Measurements from ENCODE around the gene SLC26A4. TPM values are rescaled to one million over a fixed set of nuclear protein-coding genes. Genes with fewer than 3 reads are reported as not detected.

Gene SLC26A4
- total RNA-seq, 1 donor from 2014 or later: 0.12 TPM

DNA sequence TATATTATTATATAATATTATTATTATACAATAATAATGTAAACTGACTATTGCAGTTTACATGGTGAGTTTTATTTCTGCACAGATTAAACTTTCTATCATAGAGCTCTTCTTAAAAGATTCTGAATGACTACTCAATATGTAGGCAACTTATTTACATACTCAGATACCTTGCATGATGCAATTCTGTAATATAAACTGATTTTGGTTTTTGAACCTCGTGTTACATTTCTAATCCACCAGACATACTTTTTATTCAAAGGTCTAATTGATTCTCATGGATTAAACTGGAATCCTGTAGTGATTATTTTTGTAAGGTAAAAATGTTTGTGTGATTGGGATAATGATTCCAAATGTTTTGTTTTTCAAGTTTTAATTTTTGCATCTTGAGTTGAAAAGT lies 19.9 kb downstream of the SLC26A4 start:
- H3K4me3 Mint-ChIP-seq: no peak overlapping the region
- H3K9me3 Mint-ChIP-seq: peaks cover 3% of the 10 kb centered on the region
- H3K27ac Mint-ChIP-seq (ENCODE audit: unreplicated experiment): no peak overlapping the region
- H3K36me3 Mint-ChIP-seq (ENCODE audit: low read depth): no peaks in the 10 kb centered on the region
- no peaks in the 10 kb centered on the region for H3K27me3 Mint-ChIP-seq (ENCODE audit: low read depth)
- H3K4me1 Mint-ChIP-seq: peaks cover 7% of the 10 kb centered on the region
- no peak for DNase-seq (ENCODE audit: low read depth, low spot score)
- TF ChIP-seq, protein P1, sequence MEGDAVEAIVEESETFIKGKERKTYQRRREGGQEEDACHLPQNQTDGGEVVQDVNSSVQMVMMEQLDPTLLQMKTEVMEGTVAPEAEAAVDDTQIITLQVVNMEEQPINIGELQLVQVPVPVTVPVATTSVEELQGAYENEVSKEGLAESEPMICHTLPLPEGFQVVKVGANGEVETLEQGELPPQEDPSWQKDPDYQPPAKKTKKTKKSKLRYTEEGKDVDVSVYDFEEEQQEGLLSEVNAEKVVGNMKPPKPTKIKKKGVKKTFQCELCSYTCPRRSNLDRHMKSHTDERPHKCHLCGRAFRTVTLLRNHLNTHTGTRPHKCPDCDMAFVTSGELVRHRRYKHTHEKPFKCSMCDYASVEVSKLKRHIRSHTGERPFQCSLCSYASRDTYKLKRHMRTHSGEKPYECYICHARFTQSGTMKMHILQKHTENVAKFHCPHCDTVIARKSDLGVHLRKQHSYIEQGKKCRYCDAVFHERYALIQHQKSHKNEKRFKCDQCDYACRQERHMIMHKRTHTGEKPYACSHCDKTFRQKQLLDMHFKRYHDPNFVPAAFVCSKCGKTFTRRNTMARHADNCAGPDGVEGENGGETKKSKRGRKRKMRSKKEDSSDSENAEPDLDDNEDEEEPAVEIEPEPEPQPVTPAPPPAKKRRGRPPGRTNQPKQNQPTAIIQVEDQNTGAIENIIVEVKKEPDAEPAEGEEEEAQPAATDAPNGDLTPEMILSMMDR (conservative IDR thresholded peaks at IDR 0.05): no peak

DNA sequence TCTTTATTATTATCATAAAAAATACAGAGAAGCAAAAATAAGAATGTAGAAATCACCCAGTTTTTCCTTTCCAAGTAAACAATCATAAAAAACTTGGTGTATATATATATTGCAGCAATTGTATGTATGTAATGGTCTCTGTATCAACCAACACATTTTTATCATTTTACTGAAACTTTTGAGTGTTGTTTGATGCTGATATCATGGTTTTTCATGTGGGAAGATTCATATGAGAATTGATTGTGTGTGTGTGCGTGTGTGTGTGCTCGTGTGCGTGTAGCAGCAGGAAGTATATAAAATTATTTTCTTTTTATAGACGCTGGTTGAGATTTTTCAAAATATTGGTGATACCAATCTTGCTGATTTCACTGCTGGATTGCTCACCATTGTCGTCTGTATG lies 22.3 kb downstream of the SLC26A4 start:
- Mint-ChIP-seq H3K27me3 (ENCODE audit: low read depth) (no peaks in the 10 kb centered on the region), H3K36me3 (ENCODE audit: low read depth) (no peaks in the 10 kb centered on the region), H3K4me3 (no peak overlapping the region), H3K4me1 (peaks cover 13% of the 10 kb centered on the region), H3K27ac (ENCODE audit: unreplicated experiment) (no peak overlapping the region), H3K9me3 (no peaks in the 10 kb centered on the region)
- TF ChIP-seq, protein P1 (conservative IDR thresholded peaks at IDR 0.05): no peak
- no peak for DNase-seq (ENCODE audit: low read depth, low spot score)

DNA sequence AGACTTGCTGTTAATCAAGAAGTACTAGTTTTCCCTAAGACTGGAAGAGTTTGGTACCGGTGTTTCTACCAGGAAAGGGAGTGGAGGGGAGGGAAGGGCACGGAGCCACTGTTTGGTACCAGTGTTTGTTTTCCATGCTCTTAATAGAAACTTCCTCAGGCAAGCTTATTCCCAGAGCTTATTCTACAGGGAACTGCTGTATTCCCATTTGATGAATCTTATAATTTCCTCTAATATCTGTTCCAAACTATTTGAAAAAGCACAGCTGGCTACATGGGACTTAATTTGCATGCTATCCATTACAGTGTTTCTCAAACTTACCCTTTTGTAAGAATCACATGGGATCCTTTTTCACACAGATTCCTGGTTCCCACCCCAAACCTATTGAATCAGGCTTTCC lies 23.7 kb downstream of the SLC26A4 start:
- Mint-ChIP-seq H3K4me3 (no peak overlapping the region), H3K36me3 (ENCODE audit: low read depth) (no peaks in the 10 kb centered on the region), H3K4me1 (peaks cover 13% of the 10 kb centered on the region), H3K27me3 (ENCODE audit: low read depth) (no peaks in the 10 kb centered on the region), H3K27ac (ENCODE audit: unreplicated experiment) (no peak overlapping the region), H3K9me3 (no peaks in the 10 kb centered on the region)
- no peak for DNase-seq (ENCODE audit: low read depth, low spot score)
- TF ChIP-seq, protein P1 (conservative IDR thresholded peaks at IDR 0.05): no peak

DNA sequence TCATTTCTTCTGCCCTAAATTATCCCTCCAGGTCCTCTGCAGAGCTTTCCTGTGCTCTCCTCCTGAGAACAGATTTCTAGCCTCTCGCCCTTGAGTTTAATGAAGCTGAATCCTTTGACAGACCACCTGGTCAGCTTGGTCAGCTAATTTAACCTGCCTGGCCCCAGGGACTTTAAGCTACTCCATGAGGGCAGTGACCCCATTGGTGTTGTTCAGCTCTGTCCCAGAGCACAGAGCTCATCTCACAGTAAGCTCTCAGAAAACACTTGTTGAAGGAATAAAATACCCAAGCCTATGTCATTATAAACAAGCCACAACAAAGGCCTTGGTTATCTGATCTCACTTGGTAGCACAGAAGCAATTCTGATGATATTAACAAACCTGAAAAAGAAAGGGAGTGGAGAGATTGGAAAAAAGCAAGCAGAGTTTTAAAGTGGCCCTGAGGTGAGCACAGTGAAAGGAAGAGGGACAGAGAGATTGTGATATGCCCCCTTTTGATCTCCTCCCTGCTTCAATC lies 24.4 kb downstream of the SLC26A4 start:
- no peaks in the 10 kb centered on the region for H3K27me3 Mint-ChIP-seq (ENCODE audit: low read depth)
- no peaks in the 10 kb centered on the region for H3K36me3 Mint-ChIP-seq (ENCODE audit: low read depth)
- no peaks in the 10 kb centered on the region for H3K9me3 Mint-ChIP-seq
- H3K4me3 Mint-ChIP-seq: no peak overlapping the region
- no peak for DNase-seq (ENCODE audit: low read depth, low spot score)
- H3K4me1 Mint-ChIP-seq: peaks cover 13% of the 10 kb centered on the region
- no peak overlapping the region for H3K27ac Mint-ChIP-seq (ENCODE audit: unreplicated experiment)
- TF ChIP-seq, protein P1 (conservative IDR thresholded peaks at IDR 0.05): no peak

DNA sequence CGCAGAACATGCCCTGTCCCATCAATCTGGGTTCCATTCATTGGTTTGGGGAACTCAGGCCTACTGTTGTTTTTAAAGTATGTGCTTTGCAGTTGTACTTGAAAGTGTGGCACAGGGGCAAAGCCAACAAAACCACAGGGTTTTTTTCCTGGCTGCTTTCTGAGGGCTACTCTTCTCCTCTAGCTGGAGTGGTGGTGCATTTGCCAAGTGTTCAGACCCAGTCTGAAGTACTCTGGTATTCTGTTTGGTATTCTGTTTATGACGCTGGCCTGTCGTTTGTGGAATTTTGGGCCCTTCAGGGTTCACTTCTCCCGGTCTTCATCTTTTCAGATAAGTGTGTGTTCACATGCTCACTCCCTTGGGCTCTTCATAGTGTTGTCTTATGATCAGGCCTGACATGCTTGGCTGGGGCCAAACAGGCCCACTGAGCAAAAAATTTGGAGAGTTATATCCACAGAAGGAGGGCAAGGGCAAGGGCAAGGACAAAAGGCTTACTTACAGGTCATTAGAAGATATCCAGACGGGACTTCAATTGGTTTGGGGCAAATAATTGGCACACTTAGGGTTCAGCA lies 26.3 kb downstream of the SLC26A4 start:
- no peak for DNase-seq (ENCODE audit: low read depth, low spot score)
- Mint-ChIP-seq H3K9me3 (no peaks in the 10 kb centered on the region), H3K27ac (ENCODE audit: unreplicated experiment) (no peak overlapping the region), H3K36me3 (ENCODE audit: low read depth) (no peaks in the 10 kb centered on the region), H3K4me1 (peaks cover 13% of the 10 kb centered on the region), H3K4me3 (no peak overlapping the region), H3K27me3 (ENCODE audit: low read depth) (no peaks in the 10 kb centered on the region)
- TF ChIP-seq, protein P1 (conservative IDR thresholded peaks at IDR 0.05): no peak

Data from neural crest cell (in vitro differentiated cells).